Renal pelvis (tissue), 4 donors: ENCODE data around the gene CPNE1. TPM values are rescaled to one million over a fixed set of nuclear protein-coding genes. Genes with fewer than 3 reads are reported as not detected.
A peak's percentile ranks its signal among the peaks of the same experiment; 100 is the strongest.
"Not testable (repeated sequence)": the region's sequence is repeated elsewhere in the genome, so short reads cannot be mapped to it uniquely, and the experiment has no call there.

ENCODE experiments used
- DNase-seq: peaks from one replicate; pipeline ENCODE4 v3.0.0-alpha.2; 2013
- polyA plus RNA-seq, 3 donors: library from polyadenylated mRNA; unstranded; fragments of 120-200 nt; gene quantifications; one replicate each; pipeline ENCODE4 v1.2.1, GENCODE V29; 2013; ENCODE audit not compliant: insufficient read length in 3 of 3

Gene CPNE1
- polyA plus RNA-seq, 3 donors = 166 to 209 (median 203) TPM

DNA sequence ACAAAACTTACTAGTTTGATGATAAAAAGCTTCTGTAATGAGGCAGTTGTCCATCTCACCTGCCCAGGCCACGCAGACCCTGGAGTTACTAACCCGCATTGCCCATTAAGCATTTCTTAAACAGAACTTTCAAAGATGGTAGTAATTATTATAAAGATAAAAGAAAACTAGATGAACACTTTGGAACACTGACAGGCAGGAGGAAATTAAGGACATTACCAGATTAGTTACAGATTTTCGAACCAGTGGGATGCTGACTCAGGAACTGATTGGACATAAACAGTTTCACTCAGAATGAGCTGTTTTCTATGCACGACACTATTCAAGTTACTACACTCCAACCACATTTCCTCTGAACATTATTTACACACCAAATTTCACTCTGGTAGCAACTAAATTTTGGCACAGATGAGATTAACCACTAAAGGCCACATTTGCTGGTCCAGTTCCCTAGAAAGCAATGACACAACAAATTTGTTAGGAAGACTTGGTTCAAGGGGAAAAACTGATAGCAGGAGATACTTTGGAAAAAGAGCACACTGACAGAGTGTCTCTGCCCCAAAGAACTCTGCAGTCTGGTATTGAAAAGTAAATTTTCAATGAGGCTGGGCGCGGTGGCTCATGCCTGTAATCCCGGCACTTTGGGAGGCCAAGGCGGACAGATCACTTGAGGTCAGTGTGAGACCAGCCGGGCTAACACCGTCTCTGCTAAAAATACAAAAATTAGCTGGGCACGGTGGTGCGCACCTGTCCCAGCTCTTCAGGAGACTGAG, 37.5 kb upstream of the CPNE1 start:
- DNase-seq = no peak

DNA sequence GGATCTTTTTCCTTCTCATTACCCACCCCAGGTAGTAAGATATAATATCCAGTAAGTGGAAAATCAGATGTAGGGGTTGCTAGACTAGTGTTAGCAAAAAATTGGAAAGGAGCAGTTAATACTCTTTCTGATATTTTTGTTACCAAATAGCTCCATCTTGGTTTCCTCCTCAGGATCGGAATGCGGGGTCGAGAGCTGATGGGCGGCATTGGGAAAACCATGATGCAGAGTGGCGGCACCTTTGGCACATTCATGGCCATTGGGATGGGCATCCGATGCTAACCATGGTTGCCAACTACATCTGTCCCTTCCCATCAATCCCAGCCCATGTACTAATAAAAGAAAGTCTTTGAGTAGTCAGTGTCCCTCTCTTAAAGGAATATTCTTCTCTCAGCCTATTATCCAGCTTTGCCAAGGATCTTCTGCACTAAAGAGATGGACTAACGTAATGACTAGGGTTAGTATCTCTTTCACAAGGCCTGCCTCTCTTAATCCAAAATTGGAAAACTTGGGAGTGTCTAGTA, 36.0 kb upstream of the CPNE1 start:
- DNase-seq = no peak

GRCh38 chr20:35699957-35700624, 35.4 kb upstream of the CPNE1 start:
- DNase-seq = no peak

DNA sequence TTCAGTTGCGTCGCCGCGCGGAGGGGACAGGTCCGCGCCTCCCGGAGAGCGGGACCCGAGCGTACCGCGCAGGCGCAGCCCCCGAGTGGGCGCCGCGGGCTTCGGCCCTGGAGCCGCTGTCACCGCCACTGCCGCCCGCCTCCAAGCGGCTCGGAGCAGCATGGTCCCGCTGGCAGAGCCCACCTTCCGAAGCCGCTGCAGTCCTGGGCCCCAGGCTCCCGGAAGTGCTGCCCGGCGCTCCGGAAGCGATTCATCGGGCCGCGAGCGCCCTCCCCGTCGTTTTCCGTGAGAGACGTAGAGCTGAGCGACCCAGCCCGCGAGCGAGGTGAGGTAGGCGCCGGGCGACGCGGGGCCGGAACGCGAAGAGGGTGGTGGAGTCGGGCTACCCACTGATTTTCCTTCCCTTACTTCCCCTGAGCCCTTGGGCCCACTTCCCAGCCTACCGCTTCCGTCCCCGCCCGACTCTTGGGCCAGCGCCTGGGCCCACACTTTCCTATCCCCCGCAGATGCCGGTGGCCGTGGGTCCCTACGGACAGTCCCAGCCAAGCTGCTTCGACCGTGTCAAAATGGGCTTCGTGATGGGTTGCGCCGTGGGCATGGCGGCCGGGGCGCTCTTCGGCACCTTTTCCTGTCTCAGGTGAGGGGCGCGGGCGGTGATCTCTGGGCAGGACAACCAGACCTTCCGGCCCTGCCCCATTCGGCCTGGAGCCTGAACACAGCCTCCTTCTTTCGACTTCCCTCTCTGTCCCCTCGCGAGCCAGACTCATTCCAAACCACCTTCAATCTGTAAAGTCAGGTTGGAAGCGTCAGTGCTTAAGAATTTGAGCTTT, 34.6 kb upstream of the CPNE1 start, which contains the start of the genes NFS1 and ROMO1:
Gene NFS1 (minus strand): TSS at position 226 of the 830 bp plus-strand sequence. CDS start 64 bp downstream, at position 162.
Gene ROMO1 (plus strand): TSS at position 279 of the 830 bp plus-strand sequence. CDS start 228 bp downstream, at position 507.
- DNase-seq = peak; percentile 90

DNA sequence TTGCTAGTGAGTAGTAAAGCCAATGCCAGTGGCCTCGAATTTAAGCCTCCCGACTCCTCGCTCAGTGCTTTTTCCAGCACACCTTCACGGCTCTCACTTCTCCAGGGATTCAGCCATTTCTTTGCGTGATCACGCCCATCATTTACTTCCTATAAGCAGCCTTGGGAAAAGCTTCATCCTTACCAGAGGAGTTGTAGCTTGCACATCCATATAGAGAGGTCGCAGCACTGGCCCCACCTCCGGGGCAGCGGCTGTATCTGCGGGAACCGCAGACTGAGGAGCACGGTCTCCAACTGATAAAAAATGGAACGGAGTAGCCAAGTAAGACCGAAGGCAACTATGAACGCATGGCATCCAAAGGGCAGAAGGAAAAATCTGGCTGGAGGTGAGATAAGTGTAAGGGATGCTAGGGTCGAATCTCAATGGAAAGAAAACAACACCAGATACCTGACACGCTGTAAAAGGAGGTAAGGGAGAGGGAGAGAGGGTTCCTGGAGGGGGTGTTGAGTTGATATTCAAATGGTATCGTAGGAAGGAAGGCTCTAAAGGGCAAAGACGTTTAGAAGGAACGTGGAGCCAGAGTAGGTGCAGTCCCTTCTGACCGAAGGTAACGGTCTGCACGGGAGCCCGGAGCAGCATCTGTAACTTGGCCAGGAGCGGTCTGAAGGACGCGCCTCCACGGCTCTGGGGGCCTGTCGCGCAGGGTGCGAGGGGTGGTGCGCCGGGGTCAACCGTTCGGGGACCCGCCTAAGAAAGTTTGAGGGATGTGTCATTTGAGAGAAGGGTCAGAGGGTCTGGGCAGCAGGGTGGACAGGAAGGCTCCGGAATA, 33.8 kb upstream of the CPNE1 start:
- no peak for DNase-seq

DNA sequence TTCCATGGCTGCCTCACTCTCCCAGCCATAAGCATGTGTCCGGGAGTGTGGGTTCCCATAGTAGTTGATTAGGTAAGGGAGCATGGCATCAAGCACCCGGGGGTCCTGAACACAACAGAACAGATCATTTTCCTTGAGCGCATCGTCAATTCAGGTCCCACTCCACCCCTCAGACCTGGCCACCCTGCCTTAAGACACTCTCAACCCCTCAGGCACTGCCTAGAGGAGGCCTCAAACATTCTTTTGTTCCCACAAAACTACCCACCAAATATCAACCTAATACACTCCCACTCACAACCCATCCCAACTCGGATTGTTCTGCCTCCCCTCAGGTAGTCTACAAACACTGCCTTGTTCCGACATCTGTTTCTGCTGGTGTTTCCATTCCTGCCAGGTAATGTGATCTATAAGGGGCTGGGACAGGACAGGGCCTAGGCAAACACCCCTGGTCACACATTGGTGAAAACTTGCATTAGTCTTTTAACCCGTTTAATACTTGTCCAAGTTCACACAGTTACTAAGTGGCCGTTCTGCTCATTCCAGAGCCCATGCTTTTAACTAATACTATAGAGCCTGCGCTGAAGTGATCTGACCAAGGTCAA, 33.1 kb upstream of the CPNE1 start:
- no peak for DNase-seq

DNA sequence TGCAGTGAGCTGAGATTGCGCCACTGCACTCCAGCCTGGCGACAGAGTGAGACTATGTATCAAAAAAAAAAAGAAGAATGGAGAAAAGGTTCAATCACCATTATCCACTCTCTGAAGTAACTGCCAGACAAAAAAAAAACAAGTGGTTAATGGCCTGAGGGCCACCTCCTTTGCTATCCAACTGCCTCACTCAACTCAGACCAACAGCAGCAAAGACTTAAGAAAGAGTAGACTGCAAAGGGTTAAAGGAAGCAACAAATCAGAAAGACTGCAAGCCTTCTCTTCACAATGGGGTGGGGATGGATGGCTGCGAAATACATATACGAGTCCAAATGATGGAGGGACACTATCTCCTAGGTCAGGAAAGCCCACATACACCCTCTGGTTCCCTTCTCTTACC, 31.3 kb upstream of the CPNE1 start:
- DNase-seq = no peak

DNA sequence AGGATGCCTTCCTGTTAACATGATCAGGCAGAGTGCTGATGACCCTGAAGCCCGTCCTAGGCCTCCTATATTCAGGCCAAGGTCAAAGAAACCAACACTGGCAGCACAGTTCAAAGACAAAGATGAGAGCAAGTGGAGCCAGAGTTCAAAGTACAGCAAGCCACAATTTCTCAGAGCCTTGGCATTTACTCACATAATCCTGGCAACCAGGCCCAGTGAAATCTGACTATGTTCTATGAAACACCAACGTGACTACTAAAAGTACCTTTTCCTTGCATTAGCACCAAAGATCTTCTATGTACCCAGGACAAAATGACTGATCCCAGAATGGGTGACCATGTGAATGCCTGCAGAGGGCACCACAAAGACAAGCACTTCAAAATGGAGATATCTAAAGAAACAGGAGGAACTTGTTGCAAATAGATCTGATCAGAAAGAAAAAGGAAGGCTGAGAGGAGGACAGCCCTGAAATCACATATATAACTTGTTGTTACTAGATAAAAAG, 30.6 kb upstream of the CPNE1 start:
- no peak for DNase-seq

GRCh38 chr20:35690265-35690664, 25.6 kb upstream of the CPNE1 start:
- DNase-seq = no peak

DNA sequence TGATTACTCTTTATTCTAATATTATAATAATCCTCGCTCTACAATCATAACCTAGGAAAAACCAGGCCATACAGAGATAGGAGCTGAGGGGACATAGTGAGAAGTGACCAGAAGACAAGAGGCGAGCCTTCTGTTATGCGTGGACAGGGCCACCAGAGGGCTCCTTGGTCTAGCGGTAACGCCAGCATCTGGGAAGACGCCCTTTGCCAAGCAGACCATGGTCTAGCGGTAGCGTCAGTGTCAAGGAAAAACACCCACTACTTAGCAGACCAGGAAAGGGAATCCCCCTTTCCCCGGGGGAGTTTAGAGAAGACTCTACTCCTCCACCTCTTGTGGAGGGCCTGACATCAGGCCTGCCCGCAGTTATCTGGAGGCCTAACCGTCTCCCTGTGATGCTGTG, 22.2 kb upstream of the CPNE1 start:
- not testable (repeated sequence) for DNase-seq

- not testable (repeated sequence) for DNase-seq
Measured at GRCh38 chr20:35685368-35685767, 20.7 kb upstream of the CPNE1 start.

GRCh38 chr20:35681960-35682359, 17.3 kb upstream of the CPNE1 start:
- no peak for DNase-seq

DNA sequence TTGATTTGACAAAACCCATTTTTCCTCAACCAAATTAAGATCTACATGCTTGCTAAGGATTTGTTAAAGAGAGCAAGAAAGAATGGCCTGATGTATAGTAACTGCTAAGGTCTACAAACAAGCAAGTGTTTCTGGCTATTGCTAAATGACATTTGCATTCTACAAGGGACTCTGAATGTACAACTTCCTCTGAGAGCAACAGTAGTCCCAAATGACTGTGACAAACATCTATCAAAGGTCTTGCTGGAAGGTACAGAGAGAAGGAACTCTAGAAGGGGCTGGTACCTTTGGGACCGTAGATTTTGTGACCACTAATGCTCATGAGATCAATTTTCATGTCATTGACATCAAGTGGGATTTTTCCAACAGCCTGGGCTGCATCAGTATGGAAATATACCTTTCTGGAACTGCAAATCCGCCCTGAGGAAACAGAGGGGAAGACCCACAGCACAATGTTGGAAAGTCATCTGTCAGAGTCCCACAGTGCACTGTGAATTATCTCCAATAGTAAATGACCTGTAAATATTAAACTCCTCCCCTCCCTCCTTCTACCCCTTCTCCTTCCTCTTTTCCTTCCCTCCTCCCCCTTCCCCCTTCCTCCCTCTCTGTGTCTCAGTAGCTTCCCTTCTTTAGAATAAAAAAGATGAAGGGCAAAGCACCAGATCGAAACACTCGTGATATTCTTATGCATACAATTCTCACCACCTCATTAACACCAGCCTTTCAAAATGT, 15.9 kb upstream of the CPNE1 start:
- DNase-seq = no peak

DNA sequence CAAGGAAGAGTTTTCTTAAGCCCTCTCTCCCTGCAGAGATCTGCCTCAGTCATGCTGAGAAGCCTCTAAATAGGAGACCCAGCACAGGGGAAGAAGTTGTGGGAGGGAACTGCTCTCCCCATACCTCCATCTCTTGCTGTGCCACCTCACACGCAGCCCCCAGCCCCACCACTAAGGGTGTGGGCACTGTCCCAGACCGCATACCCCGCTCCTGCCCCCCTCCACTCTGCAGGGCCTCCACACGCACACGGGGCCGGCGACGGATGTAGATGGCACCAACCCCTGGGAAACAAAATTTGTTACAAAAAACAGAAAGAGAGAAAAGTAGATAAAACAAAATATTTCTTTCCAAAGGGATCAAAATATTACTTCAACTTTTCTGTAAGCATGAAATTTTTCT, 10.2 kb upstream of the CPNE1 start:
- no peak for DNase-seq

GRCh38 chr20:35673884-35674283, 9.2 kb upstream of the CPNE1 start:
- no peak for DNase-seq

DNA sequence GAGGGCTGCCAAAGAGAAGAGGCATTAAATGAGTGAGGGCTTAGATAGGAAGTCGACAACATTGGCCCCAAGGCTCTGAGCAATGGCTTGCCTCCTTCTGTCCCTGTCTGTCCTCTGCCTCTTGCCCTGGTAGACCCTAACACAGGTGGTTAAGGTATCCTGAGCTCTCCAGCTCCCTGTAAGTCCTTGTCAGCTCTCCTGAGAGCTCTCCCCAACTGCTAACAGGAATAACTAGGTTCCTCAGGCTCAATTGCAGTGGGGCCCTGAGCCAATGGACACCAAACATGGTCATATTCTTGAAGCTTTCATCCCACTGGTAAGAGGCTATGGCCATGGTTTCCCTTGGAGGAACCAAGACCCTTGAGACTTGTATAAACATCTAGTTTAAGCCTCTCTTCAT, 5.0 kb upstream of the CPNE1 start:
- no peak for DNase-seq

GRCh38 chr20:35669221-35669620, 4.5 kb upstream of the CPNE1 start:
- DNase-seq = no peak

DNA sequence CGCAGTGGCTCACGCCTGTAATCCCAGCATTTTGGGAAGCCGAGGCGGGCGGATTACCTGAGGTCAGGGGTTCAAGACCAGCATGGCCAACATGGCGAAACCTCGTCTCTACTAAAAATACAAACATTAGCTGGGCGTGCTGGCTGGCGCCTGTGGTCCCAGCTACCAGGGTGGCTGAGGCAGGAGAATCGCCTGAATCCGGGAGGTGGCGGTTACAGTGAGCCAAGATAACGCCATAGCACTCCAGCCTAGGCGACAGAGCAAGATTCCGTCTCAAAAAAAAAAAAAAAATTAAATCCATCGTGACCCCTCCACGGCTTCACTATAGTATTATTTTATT, 1.2 kb upstream of the CPNE1 start:
- no peak for DNase-seq

DNA sequence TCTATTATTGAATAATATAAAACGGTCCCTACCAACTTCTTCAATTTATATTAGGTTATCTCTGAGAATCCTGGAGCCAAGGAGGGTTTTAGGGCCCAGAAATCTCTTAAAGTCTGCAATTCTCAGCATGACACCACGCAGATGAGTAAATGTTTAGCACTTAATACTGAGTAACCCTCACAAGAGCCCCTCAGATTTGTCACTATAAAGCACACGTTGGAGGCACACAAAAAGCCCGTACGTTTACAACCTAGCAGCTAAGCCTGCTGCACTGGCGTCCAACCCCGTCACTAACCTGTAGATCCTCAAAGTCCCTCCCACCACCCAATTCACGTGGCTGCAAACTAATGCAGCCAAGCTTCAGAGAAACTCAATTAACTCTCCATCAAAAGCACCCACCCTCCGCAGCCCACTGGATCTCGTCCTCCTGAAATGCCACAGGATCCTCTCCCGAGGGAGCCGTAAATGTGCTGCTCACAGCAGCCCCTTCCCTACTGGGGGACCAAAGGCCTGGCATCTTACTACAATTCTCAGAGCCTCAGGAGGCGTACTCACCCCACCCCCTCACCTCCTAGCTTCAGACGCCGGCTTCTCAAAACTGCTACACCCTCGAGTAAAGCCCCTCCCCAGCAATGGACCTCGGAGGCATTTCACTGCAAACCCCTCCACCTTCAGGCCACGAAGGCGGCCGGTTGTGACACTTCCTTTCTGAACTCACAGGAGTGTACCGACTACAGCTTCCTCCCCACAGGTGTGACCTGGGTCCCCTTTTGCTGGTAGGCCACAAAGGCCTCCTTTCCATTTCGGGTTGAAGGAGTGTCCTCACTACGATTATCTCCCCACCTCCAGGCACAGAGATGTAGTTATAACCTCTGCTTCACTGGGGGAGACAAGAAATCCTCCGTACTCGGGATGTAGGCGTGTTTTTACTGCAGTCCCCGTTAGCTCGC, 909 bp downstream of the CPNE1 start:
- DNase-seq = peak; percentile 61
